ENCODE data around the gene IQCE. TPM values are rescaled to one million over a fixed set of nuclear protein-coding genes. Genes with fewer than 3 reads are reported as not detected.

The IQCE gene
- total RNA-seq, 1 donor from 2014 or later, result 17.0 TPM

DNA sequence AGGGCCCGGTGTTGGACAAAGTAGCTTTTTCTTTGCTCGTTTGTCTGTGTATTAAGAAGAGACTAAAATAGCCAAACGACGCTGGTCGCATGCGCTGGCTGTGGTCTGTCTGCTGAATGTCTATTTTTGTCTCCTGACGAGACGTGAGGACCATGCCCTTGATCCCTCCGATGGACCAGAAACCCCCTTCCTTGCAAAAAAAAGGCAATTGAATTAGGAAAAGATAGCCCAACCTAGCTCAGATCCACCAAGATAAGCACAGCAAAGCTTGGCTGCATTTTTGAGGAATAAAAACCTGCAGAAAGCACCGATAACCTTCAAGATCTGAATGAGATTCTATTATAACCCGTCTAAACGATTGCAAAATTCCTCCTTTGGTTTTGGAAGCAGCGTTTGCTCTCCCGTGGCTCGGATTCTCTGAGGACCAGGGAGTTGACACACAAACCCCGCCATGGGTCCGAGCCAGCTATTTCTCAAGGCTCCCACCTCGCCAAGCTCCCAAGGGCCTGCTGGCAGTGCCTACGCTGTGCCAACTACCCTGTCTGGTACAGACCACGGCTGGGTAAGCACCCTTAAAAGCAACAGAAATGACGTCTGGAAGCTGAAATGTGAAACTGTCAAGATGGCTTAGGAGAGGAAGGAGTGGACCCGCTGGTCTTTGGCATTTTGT is 55.3 kb downstream of the IQCE start:
- Mint-ChIP-seq H3K9me3 (ENCODE audit: unreplicated experiment) (no peaks in the 10 kb centered on the region), H3K27me3 (ENCODE audit: unreplicated experiment) (no peaks in the 10 kb centered on the region), H3K27ac (ENCODE audit: unreplicated experiment) (peak overlapping the region; percentile 45), H3K4me1 (ENCODE audit: unreplicated experiment) (peaks cover 39% of the 10 kb centered on the region), H3K36me3 (ENCODE audit: unreplicated experiment) (no peaks in the 10 kb centered on the region), H3K4me3 (ENCODE audit: unreplicated experiment) (no peak overlapping the region)
- DNase-seq (ENCODE audit: extremely low spot score, unreplicated experiment), result no peak
- TF ChIP-seq, protein P1, sequence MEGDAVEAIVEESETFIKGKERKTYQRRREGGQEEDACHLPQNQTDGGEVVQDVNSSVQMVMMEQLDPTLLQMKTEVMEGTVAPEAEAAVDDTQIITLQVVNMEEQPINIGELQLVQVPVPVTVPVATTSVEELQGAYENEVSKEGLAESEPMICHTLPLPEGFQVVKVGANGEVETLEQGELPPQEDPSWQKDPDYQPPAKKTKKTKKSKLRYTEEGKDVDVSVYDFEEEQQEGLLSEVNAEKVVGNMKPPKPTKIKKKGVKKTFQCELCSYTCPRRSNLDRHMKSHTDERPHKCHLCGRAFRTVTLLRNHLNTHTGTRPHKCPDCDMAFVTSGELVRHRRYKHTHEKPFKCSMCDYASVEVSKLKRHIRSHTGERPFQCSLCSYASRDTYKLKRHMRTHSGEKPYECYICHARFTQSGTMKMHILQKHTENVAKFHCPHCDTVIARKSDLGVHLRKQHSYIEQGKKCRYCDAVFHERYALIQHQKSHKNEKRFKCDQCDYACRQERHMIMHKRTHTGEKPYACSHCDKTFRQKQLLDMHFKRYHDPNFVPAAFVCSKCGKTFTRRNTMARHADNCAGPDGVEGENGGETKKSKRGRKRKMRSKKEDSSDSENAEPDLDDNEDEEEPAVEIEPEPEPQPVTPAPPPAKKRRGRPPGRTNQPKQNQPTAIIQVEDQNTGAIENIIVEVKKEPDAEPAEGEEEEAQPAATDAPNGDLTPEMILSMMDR (IDR thresholded peaks at IDR 0.05), result no peak

DNA sequence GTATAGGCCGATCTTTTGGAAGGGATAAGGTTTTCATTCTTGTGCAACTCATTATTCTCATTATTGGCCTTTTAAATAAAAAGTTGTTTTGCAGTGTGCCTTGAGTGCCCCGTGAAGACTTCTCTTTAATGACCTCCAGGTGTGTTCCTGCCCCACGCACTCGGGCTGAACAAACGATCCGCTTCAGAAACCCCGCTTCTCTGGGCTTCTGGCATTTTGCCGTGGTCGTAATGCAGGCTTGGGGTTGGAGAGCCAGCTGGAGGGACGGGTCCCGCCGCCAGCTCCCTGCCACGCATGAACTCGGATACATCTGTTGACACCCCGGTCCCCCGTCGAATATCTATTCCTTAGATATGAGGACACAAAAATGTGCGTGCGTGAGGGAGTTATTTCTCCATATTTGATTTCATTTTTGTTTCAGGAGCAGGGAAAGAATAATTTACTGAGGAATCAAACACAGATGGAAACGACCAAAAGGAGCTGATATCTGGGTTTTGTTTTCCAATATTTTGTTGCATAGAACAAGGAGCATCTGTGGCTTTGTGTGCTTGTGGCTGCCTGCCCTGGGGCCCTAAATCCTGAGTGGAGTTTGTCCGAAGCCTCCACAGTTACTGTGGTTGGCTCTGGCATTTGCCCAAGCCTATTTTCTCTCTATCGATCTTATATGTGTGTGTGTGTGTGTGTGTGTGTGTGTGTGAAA is 56.0 kb downstream of the IQCE start:
- TF ChIP-seq, protein P1 (IDR thresholded peaks at IDR 0.05), result no peak
- Mint-ChIP-seq H3K4me1 (ENCODE audit: unreplicated experiment) (peaks cover 47% of the 10 kb centered on the region), H3K4me3 (ENCODE audit: unreplicated experiment) (no peak overlapping the region), H3K9me3 (ENCODE audit: unreplicated experiment) (no peaks in the 10 kb centered on the region), H3K27ac (ENCODE audit: unreplicated experiment) (peak overlapping the region; percentile 33), H3K27me3 (ENCODE audit: unreplicated experiment) (no peaks in the 10 kb centered on the region), H3K36me3 (ENCODE audit: unreplicated experiment) (no peaks in the 10 kb centered on the region)
- DNase-seq (ENCODE audit: extremely low spot score, unreplicated experiment), result no peak

DNA sequence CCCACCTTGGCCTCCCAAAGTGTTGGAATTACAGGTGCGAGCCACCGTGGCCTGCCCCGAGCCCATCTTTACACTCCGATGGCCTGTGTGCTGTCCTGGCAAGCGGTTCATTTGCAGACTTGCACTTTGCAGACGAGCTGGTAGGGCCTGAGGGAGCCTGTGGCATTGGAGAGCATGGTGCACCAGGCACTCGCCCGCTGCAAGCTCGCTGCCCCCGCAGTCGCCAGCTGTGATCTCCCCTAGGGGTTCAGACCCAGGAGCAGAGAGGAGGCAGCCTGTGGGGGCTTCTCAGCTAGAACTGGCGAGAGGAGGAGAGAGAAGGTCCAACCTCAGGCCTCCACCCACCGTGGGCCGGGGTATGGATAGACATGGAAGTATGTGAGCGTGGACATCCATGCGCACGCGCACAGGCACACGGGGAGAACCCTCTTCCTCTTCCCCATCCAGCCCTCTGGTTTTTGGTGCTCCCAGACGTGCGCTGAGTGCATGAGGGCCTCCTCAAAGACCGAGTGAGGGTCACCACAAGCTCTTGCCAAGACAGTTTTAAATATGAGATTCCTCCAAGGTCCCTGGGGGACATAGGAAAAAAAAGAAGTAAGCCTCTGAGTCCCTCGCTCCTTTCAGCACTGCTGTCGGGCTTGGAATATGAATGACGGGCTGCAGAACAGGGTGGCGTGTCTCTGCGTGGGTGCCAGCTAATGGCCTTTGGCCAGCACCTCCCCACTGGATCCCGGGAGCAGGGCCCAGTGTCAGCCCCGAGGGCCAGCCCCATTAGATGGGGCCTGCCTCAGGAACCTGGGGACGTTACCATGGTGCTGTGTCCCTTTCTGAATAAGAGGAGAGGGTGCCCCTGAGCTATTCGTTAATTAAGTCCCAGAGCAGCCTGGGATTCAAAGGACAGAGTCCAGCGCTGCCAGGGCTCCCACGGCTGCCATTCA is 57.9 kb downstream of the IQCE start:
- H3K4me1 Mint-ChIP-seq (ENCODE audit: unreplicated experiment), result peaks cover 59% of the 10 kb centered on the region
- no peaks in the 10 kb centered on the region for H3K27me3 Mint-ChIP-seq (ENCODE audit: unreplicated experiment)
- no peak overlapping the region for H3K4me3 Mint-ChIP-seq (ENCODE audit: unreplicated experiment)
- H3K9me3 Mint-ChIP-seq (ENCODE audit: unreplicated experiment), result no peaks in the 10 kb centered on the region
- no peaks in the 10 kb centered on the region for H3K36me3 Mint-ChIP-seq (ENCODE audit: unreplicated experiment)
- DNase-seq (ENCODE audit: extremely low spot score, unreplicated experiment), result no peak
- TF ChIP-seq, protein P1 (IDR thresholded peaks at IDR 0.05), result no peak
- no peak overlapping the region for H3K27ac Mint-ChIP-seq (ENCODE audit: unreplicated experiment)

DNA sequence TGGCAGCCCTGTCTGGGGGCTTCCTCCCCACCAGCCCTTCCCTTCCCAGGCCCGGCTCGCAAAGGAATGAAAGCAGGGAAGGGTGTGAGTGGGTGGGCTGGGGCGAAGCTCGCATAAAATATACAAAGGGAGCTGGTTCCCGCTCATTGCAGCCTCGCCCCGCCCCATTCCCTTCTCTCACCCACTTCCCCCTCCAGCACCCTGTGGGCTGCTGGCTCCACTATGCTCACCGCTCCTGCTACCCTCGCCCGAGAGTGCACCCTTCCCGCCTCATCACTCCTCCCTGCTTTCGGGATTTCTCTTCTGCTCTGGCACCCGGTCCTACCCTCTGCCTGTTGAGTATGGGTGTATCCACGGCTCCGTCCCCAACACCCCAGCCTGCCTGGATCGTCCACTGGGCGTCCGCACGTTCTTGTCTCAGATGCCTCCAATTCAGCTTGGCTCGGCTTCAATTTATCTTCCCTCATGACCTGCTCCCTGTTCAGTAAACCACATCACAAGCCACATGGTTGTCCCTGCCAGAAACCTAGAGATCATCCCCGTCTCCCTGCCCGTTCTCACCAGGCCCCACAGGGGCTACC is 58.6 kb downstream of the IQCE start:
- H3K9me3 Mint-ChIP-seq (ENCODE audit: unreplicated experiment), result no peaks in the 10 kb centered on the region
- H3K4me3 Mint-ChIP-seq (ENCODE audit: unreplicated experiment), result no peak overlapping the region
- TF ChIP-seq, protein P1 (IDR thresholded peaks at IDR 0.05), result no peak
- H3K27ac Mint-ChIP-seq (ENCODE audit: unreplicated experiment), result no peak overlapping the region
- H3K36me3 Mint-ChIP-seq (ENCODE audit: unreplicated experiment), result no peaks in the 10 kb centered on the region
- H3K27me3 Mint-ChIP-seq (ENCODE audit: unreplicated experiment), result no peaks in the 10 kb centered on the region
- DNase-seq (ENCODE audit: extremely low spot score, unreplicated experiment), result no peak
- peaks cover 61% of the 10 kb centered on the region for H3K4me1 Mint-ChIP-seq (ENCODE audit: unreplicated experiment)
